Liver (tissue), 9 donors: ENCODE results near the gene RASGRF1. TPM values are rescaled to one million over a fixed set of nuclear protein-coding genes. Genes with fewer than 3 reads are reported as not detected.

ENCODE experiments used
- DNase-seq: peaks from one replicate; pipeline ENCODE4 v3.0.0-alpha.2; 2017; ENCODE audit warnings: low spot score
- H3K27ac ChIP-seq, 2 donors: one replicate each; pipeline ENCODE4 v1.7.0; 2013; ENCODE audit warnings: inconsistent platforms in 2 of 2, low read length in 2 of 2, control low read depth in 1 of 2, low read depth in 1 of 2, mild to moderate bottlenecking in 1 of 2
- H3K27me3 ChIP-seq, 4 donors: one replicate each; pipeline versions ENCODE4 v1.6.1 to v1.7.0; 2013; ENCODE audit warnings: low read length in 3 of 4, inconsistent platforms in 1 of 4, mild to moderate bottlenecking in 1 of 4, moderate library complexity in 1 of 4; ENCODE audit not compliant: control insufficient read depth in 4 of 4, insufficient read depth in 4 of 4
- H3K36me3 ChIP-seq, 4 donors: one replicate each; pipeline versions ENCODE4 v1.6.1 to v1.7.0; 2013; ENCODE audit warnings: low read length in 3 of 4, mild to moderate bottlenecking in 3 of 4, low read depth in 1 of 4, moderate library complexity in 1 of 4; ENCODE audit not compliant: control insufficient read depth in 4 of 4, insufficient read depth in 3 of 4
- H3K4me1 ChIP-seq, 4 donors: one replicate each; pipeline versions ENCODE4 v1.6.1 to v1.7.0; 2013; ENCODE audit warnings: low read length in 3 of 4, mild to moderate bottlenecking in 3 of 4, moderate library complexity in 1 of 4; ENCODE audit not compliant: control insufficient read depth in 4 of 4, insufficient read depth in 4 of 4
- H3K4me3 ChIP-seq, 3 donors: one replicate each; pipeline versions ENCODE4 v1.6.1 to v1.7.0; 2013; ENCODE audit warnings: low read length in 3 of 3, control low read depth in 1 of 3, low read depth in 1 of 3, mild to moderate bottlenecking in 1 of 3
- H3K9ac ChIP-seq, 2 donors: one replicate each; pipeline ENCODE4 v1.7.0; 2013; ENCODE audit warnings: low read length in 2 of 2, mild to moderate bottlenecking in 2 of 2, moderate library complexity in 2 of 2, control low read depth in 1 of 2, low read depth in 1 of 2
- H3K9me3 ChIP-seq, 4 donors: one replicate each; pipeline versions ENCODE4 v1.6.1 to v1.7.0; 2013; ENCODE audit warnings: low read length in 3 of 4; ENCODE audit not compliant: control insufficient read depth in 4 of 4
- ATF3 ChIP-seq: IDR thresholded peaks from 2 replicates; pipeline ENCODE4 v1.6.1; 2016; ENCODE audit warnings: antibody characterized with exemption
- CTCF ChIP-seq: fragments of 150-350 bp; IDR thresholded peaks from 2 replicates; pipeline ENCODE4 v1.5.1; 2017; ENCODE audit warnings: improper control_type of control experiment, low read depth, low read length; ENCODE audit not compliant: missing input control
- EGR1 ChIP-seq, 2 donors: IDR thresholded peaks; 2 replicates each; pipeline ENCODE4 v1.6.1; 2016 to 2018; ENCODE audit warnings: antibody characterized with exemption in 2 of 2, low read depth in 2 of 2
- FOXA1 ChIP-seq: IDR thresholded peaks from 2 replicates; pipeline ENCODE4 v1.6.1; 2016; ENCODE audit warnings: antibody characterized with exemption
- FOXA2 ChIP-seq: IDR thresholded peaks from 2 replicates; pipeline ENCODE4 v1.6.1; 2016; ENCODE audit warnings: antibody characterized with exemption
- GABPA ChIP-seq, 2 donors: IDR thresholded peaks in 1 of 2; conservative IDR thresholded peaks in 1 of 2; 2 replicates each; pipeline ENCODE4 v1.6.1; 2016; ENCODE audit warnings: antibody characterized with exemption in 2 of 2, mild to moderate bottlenecking in 1 of 2, moderate library complexity in 1 of 2
- HNF4A ChIP-seq, 2 donors: conservative IDR thresholded peaks; 2 replicates each; pipeline ENCODE4 v1.6.1; 2016; ENCODE audit warnings: antibody characterized with exemption in 2 of 2, mild to moderate bottlenecking in 2 of 2
- HNF4G ChIP-seq: IDR thresholded peaks from 2 replicates; pipeline ENCODE4 v1.6.1; 2016; ENCODE audit warnings: antibody characterized with exemption
- JUND ChIP-seq, 2 donors: IDR thresholded peaks; 2 replicates each; pipeline ENCODE4 v1.6.1; 2016; ENCODE audit warnings: antibody characterized with exemption in 2 of 2
- MAX ChIP-seq: IDR thresholded peaks from 2 replicates; pipeline ENCODE4 v1.6.1; 2016; ENCODE audit warnings: antibody characterized with exemption
- NR2F2 ChIP-seq: IDR thresholded peaks from 2 replicates; pipeline ENCODE4 v1.6.1; 2016; ENCODE audit warnings: antibody characterized with exemption
- RAD21 ChIP-seq, 2 donors: IDR thresholded peaks; 2 replicates each; pipeline ENCODE4 v1.6.1; 2016; ENCODE audit warnings: antibody characterized with exemption in 2 of 2, mild to moderate bottlenecking in 2 of 2
- REST ChIP-seq: IDR thresholded peaks from 2 replicates; pipeline ENCODE4 v1.6.1; 2016; ENCODE audit warnings: antibody characterized with exemption, mild to moderate bottlenecking
- RXRA ChIP-seq, 2 donors: IDR thresholded peaks; 2 replicates each; pipeline ENCODE4 v1.6.1; 2017 to 2018; ENCODE audit warnings: antibody characterized with exemption in 2 of 2, mild to moderate bottlenecking in 1 of 2
- SP1 ChIP-seq: IDR thresholded peaks from 2 replicates; pipeline ENCODE4 v1.6.1; 2018; ENCODE audit warnings: antibody characterized with exemption, mild to moderate bottlenecking
- TAF1 ChIP-seq: conservative IDR thresholded peaks from 2 replicates; pipeline ENCODE4 v1.6.1; 2016; ENCODE audit warnings: antibody characterized with exemption, mild to moderate bottlenecking
- YY1 ChIP-seq: IDR thresholded peaks from 2 replicates; pipeline ENCODE4 v1.6.1; 2016; ENCODE audit warnings: antibody characterized with exemption, mild to moderate bottlenecking
- ZBTB33 ChIP-seq: IDR thresholded peaks from 2 replicates; pipeline ENCODE4 v1.6.1; 2016; ENCODE audit warnings: antibody characterized with exemption
- WGBS: extraction: QIAGEN DNeasy Blood & Tissue Kit; methylation state at CpG from one replicate; pipeline ENCODE4 v1.1.7; 2013; 5-methylcytosine and 5-hydroxymethylcytosine counted together
- polyA plus RNA-seq, 2 donors: library from polyadenylated mRNA; stranded (reverse) in 1 of 2; unstranded in 1 of 2; fragments of 200-250 nt in 1 of 2; fragments of >200 nt in 1 of 2; fragmentation: Nextera tagmentation in 1 of 2; extraction: Ambion mirVana in 1 of 2; gene quantifications; one replicate each; pipeline versions ENCODE4 v1.2.1 to v1.2.3, GENCODE V29; 2013 to 2015
- total RNA-seq, 2 donors: library from RNA; depleted of rRNA; stranded (reverse); fragments of >200 nt; gene quantifications; one replicate each; pipeline ENCODE4 v1.2.3, GENCODE V29; 2014
- donor health status: healthy.
- donor health status: healthy.
- donor health status: healthy.
- donor health status: healthy.
- donor health status: healthy.

Gene RASGRF1
- total and polyA plus RNA-seq, 4 donors = 0.28 TPM; not detected in 3

- no peak for TF ChIP-seq CTCF
- TF ChIP-seq HNF4A (conservative IDR thresholded peaks at IDR 0.05) = no peak
- TF ChIP-seq JUND (IDR thresholded peaks at IDR 0.05) = no peak
- no peak for TF ChIP-seq FOXA2
- no peak for TF ChIP-seq RAD21 (IDR thresholded peaks at IDR 0.05)
- TF ChIP-seq RXRA (IDR thresholded peaks at IDR 0.05) = no peak
These were observed 81.9 kb downstream of the RASGRF1 start (continued) for GRCh38 chr15:79008659-79009058.

- Histone ChIP-seq H3K27me3 (no peaks in the 10 kb centered on the region), H3K4me3 (no peak overlapping the region), H3K9ac (no peak overlapping the region), H3K4me1 (peaks cover 0 to 2% (median 0%) of the 10 kb centered on the region in 4 donors), H3K27ac (no peak overlapping the region), H3K36me3 (no peaks in the 10 kb centered on the region), H3K9me3 (no peaks in the 10 kb centered on the region)
- DNase-seq = peak; percentile 61
- whole genome bisulfite sequencing = 57% methylated on average over 3 of the region's 3 CpGs
- TF ChIP-seq CTCF (peak; percentile 37), YY1 (no peak), FOXA1 (no peak), RXRA (IDR thresholded peaks at IDR 0.05) (peak; percentile 40 to 77), RAD21 (IDR thresholded peaks at IDR 0.05) (peak; percentile 72 to 75)
These were observed 83.5 kb downstream of the RASGRF1 start for GRCh38 chr15:79007066-79007465.

GRCh38 chr15:79006071-79006470 lies 84.5 kb downstream of the RASGRF1 start:
- Histone ChIP-seq H3K27me3 (no peaks in the 10 kb centered on the region), H3K9ac (no peak overlapping the region), H3K27ac (no peak overlapping the region), H3K36me3 (no peaks in the 10 kb centered on the region), H3K4me1 (peaks cover 0 to 2% (median 0%) of the 10 kb centered on the region in 4 donors), H3K4me3 (no peak overlapping the region), H3K9me3 (no peaks in the 10 kb centered on the region)
- no peak for DNase-seq
- 91% methylated on average over 16 of the region's 16 CpGs for WGBS
- TF ChIP-seq NR2F2 (no peak), HNF4A (conservative IDR thresholded peaks at IDR 0.05) (no peak), JUND (IDR thresholded peaks at IDR 0.05) (no peak), RXRA (IDR thresholded peaks at IDR 0.05) (no peak), EGR1 (IDR thresholded peaks at IDR 0.05; ENCODE audit: low read depth in 2 of 2) (no peak), FOXA1 (no peak), RAD21 (IDR thresholded peaks at IDR 0.05) (no peak), FOXA2 (no peak), YY1 (no peak), HNF4G (no peak), ATF3 (no peak), REST (no peak), TAF1 (no peak), GABPA (IDR thresholded peaks at IDR 0.05 in 1 of 2, conservative IDR thresholded peaks at IDR 0.05 in 1 of 2) (no peak), SP1 (no peak), CTCF (no peak), MAX (no peak), ZBTB33 (no peak)
